Hepatocyte (in vitro differentiated cells): ENCODE results near the gene ATXN2. TPM values are rescaled to one million over a fixed set of nuclear protein-coding genes. Genes with fewer than 3 reads are reported as not detected.

Experiments used
- DNase-seq: peaks from one replicate; pipeline ENCODE4 v3.0.0-alpha.2; 2016; ENCODE audit warnings: low spot score
- H2AFZ ChIP-seq: fragments of 200-600 bp; sonication (generic); 2 replicates; pipeline ENCODE4 v1.6.0; 2016; ENCODE audit warnings: antibody characterized with exemption, mild to moderate bottlenecking
- H3K27ac ChIP-seq: fragments of 200-600 bp; sonication (generic); 2 replicates; pipeline ENCODE4 v1.5.1; 2016; ENCODE audit warnings: mild to moderate bottlenecking
- H3K27me3 ChIP-seq: fragments of 200-600 bp; sonication (generic); 2 replicates; pipeline ENCODE4 v1.6.1; 2016
- H3K36me3 ChIP-seq: fragments of 200-600 bp; sonication (generic); replicated peaks from 2 replicates; pipeline ENCODE4 v1.5.1; 2016; ENCODE audit warnings: low read depth; ENCODE audit not compliant: insufficient read depth
- H3K4me1 ChIP-seq: fragments of 200-600 bp; sonication (generic); 2 replicates; pipeline ENCODE4 v1.5.1; 2016; ENCODE audit warnings: mild to moderate bottlenecking, moderate library complexity; ENCODE audit not compliant: insufficient read depth
- H3K4me2 ChIP-seq: fragments of 200-600 bp; sonication (generic); 2 replicates; pipeline ENCODE4 v1.6.0; 2016
- H3K4me3 ChIP-seq: fragments of 200-600 bp; sonication (generic); 2 replicates; pipeline ENCODE4 v1.5.1; 2016; ENCODE audit warnings: mild to moderate bottlenecking
- H3K79me2 ChIP-seq: fragments of 200-600 bp; sonication (generic); 2 replicates; pipeline ENCODE4 v1.6.0; 2017; ENCODE audit warnings: mild to moderate bottlenecking
- H3K9me2 ChIP-seq: fragments of 200-600 bp; sonication (generic); replicated peaks from 2 replicates; pipeline ENCODE4 v1.6.0; 2017; ENCODE audit warnings: mild to moderate bottlenecking; ENCODE audit not compliant: insufficient read depth
- H3K9me3 ChIP-seq: fragments of 200-600 bp; sonication (generic); 2 replicates; pipeline ENCODE4 v1.5.1; 2016; ENCODE audit warnings: low read depth, mild to moderate bottlenecking
- H4K20me1 ChIP-seq: fragments of 200-600 bp; sonication (generic); 2 replicates; pipeline ENCODE4 v1.6.0; 2016; ENCODE audit warnings: mild to moderate bottlenecking; ENCODE audit not compliant: insufficient read depth, poor library complexity, severe bottlenecking
- EZH2 ChIP-seq: fragments of 200-600 bp; sonication (generic); IDR thresholded peaks from 2 replicates; pipeline ENCODE4 v1.6.1; 2016; ENCODE audit warnings: antibody characterized with exemption, mild to moderate bottlenecking, borderline replicate concordance
- EZH2phosphoT487 ChIP-seq: fragments of 200-600 bp; sonication (generic); IDR thresholded peaks from one replicate; pipeline ENCODE4 v1.6.1; 2018; ENCODE audit warnings: antibody characterized with exemption, mild to moderate bottlenecking, low read depth, moderate library complexity; ENCODE audit not compliant: unreplicated experiment, severe bottlenecking
- WGBS: methylation state at CpG from one replicate; pipeline ENCODE4 v1.1.6; 2016; ENCODE audit warnings: low lambda C conversion rate; ENCODE audit errors: missing lambda C conversion rate; 5-methylcytosine and 5-hydroxymethylcytosine counted together
- polyA plus RNA-seq: library from polyadenylated mRNA; unstranded; fragments of >200 nt; fragmentation: Nextera tagmentation; extraction: Ambion mirVana; gene quantifications from 2 replicates; pipeline ENCODE4 v1.2.1, GENCODE V29; 2016
- total RNA-seq: library from RNA; depleted of rRNA; stranded (reverse); fragments of >200 nt; gene quantifications from 2 replicates; pipeline ENCODE4 v1.2.3, GENCODE V29; 2014
- TF ChIP-seq, protein P1 (sequence below): fragments of 200-600 bp; sonication (generic); IDR thresholded peaks from 2 replicates; pipeline ENCODE4 v1.5.1; 2016; ENCODE audit warnings: antibody characterized with exemption, mild to moderate bottlenecking; ENCODE audit not compliant: poor library complexity

Gene ATXN2
- total and polyA plus RNA-seq, 2 experiments from 2014 or later = 36.9 to 47.9 TPM

DNA sequence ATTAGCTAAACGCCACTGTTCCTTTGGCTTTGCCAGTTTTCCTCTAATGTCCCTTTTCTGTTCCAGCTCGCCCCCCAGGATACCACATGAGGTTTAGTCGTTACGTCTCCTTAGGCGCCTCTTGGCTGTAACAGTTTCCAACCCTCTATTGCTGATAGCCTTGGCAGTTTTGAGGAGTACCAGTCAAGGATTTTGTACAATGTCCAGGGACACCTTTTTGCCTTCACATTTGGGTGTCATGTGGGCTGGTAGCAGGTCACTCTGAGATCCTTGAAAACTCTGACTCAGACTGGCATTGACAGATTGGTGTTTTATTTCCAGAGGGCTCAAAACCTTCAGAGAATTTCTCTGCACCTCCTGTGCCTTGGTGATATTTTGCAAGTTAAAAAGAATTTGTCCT, 179.3 kb downstream of the ATXN2 start:
- Histone ChIP-seq H2AFZ (no peak overlapping the region), H3K4me2 (no peak overlapping the region), H3K36me3 (no peaks in the 10 kb centered on the region), H3K27me3 (no peaks in the 10 kb centered on the region), H3K4me1 (no peaks in the 10 kb centered on the region), H3K9me2 (no peaks in the 10 kb centered on the region), H3K9me3 (no peaks in the 10 kb centered on the region), H4K20me1 (no peaks in the 10 kb centered on the region), H3K4me3 (no peak overlapping the region), H3K27ac (no peak overlapping the region), H3K79me2 (peaks cover 5% of the 10 kb centered on the region)
- no peak for DNase-seq
- 92% methylated on average over 5 of the region's 5 CpGs for WGBS
- TF ChIP-seq, protein P1, sequence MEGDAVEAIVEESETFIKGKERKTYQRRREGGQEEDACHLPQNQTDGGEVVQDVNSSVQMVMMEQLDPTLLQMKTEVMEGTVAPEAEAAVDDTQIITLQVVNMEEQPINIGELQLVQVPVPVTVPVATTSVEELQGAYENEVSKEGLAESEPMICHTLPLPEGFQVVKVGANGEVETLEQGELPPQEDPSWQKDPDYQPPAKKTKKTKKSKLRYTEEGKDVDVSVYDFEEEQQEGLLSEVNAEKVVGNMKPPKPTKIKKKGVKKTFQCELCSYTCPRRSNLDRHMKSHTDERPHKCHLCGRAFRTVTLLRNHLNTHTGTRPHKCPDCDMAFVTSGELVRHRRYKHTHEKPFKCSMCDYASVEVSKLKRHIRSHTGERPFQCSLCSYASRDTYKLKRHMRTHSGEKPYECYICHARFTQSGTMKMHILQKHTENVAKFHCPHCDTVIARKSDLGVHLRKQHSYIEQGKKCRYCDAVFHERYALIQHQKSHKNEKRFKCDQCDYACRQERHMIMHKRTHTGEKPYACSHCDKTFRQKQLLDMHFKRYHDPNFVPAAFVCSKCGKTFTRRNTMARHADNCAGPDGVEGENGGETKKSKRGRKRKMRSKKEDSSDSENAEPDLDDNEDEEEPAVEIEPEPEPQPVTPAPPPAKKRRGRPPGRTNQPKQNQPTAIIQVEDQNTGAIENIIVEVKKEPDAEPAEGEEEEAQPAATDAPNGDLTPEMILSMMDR = no peak
- no peak for TF ChIP-seq EZH2
- TF ChIP-seq EZH2phosphoT487 = no peak

DNA sequence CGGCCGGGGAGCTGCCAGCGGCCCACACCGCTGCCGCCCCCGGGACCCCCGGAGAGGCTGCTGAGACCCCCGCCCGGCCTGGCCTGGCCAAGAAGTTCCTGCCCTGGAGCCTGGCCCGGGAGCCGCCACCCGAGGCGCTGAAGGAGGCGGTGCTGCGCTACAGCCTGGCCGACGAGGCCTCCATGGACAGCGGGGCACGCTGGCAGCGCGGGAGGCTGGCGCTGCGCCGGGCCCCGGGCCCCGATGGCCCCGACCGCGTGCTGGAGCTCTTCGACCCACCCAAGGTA, 180.6 kb downstream of the ATXN2 start:
- Histone ChIP-seq H4K20me1 (no peaks in the 10 kb centered on the region), H3K79me2 (peaks cover 5% of the 10 kb centered on the region), H3K27ac (no peak overlapping the region), H3K27me3 (no peaks in the 10 kb centered on the region), H2AFZ (no peak overlapping the region), H3K36me3 (no peaks in the 10 kb centered on the region), H3K4me3 (no peak overlapping the region), H3K9me2 (no peaks in the 10 kb centered on the region), H3K4me2 (no peak overlapping the region), H3K9me3 (no peaks in the 10 kb centered on the region), H3K4me1 (no peaks in the 10 kb centered on the region)
- no peak for TF ChIP-seq EZH2
- no peak for TF ChIP-seq EZH2phosphoT487
- TF ChIP-seq, protein P1 = no peak
- WGBS = 94% methylated on average over 14 of the region's 30 CpGs
- no peak for DNase-seq

DNA sequence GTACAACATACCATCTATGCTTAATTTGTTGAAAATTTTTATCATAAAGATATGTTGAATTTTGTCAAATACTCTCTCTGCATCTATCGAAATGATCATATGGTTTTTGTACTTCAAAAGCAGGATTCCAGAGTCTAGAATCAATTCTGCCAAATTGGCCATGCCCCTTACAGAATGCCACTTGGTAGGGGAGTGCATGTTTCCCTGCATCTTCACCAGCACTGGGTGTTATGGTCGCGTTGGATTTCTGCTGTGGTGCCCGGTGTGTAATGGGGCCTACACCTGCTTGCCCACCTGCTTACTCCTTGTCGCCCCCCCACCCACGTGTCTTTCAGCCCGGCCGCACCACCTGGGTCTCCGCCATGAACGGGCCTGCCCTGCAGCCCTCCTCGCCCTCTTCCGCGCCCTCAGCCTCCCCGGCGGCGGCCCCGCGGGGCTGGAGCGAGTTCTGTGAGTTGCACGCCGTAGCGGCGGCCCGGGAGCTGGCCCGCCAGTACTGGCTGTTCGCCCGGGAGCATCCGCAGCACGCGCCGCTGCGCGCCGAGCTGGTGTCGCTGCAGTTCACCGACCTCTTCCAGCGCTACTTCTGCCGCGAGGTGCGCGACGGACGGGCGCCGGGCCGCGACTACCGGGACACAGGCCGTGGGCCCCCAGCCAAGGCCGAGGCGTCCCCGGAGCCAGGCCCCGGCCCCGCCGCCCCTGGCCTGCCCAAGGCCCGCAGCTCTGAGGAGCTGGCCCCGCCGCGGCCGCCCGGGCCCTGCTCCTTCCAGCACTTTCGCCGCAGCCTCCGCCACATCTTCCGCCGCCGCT, 181.1 kb downstream of the ATXN2 start:
- Histone ChIP-seq H3K79me2 (peaks cover 5% of the 10 kb centered on the region), H3K4me2 (no peak overlapping the region), H3K27ac (no peak overlapping the region), H3K36me3 (no peaks in the 10 kb centered on the region), H4K20me1 (no peaks in the 10 kb centered on the region), H2AFZ (no peak overlapping the region), H3K4me1 (no peaks in the 10 kb centered on the region), H3K4me3 (no peak overlapping the region), H3K9me3 (no peaks in the 10 kb centered on the region), H3K9me2 (no peaks in the 10 kb centered on the region), H3K27me3 (no peaks in the 10 kb centered on the region)
- WGBS = 98% methylated on average over 47 of the region's 67 CpGs
- TF ChIP-seq EZH2 (no peak), EZH2phosphoT487 (no peak)
- TF ChIP-seq, protein P1 = no peak
- DNase-seq = no peak
